ENCODE data around the gene LCN10. TPM values are rescaled to one million over a fixed set of nuclear protein-coding genes. Genes with fewer than 3 reads are reported as not detected.

LCN10 gene
- total RNA-seq, 1 donor from 2014 or later = not detected

DNA sequence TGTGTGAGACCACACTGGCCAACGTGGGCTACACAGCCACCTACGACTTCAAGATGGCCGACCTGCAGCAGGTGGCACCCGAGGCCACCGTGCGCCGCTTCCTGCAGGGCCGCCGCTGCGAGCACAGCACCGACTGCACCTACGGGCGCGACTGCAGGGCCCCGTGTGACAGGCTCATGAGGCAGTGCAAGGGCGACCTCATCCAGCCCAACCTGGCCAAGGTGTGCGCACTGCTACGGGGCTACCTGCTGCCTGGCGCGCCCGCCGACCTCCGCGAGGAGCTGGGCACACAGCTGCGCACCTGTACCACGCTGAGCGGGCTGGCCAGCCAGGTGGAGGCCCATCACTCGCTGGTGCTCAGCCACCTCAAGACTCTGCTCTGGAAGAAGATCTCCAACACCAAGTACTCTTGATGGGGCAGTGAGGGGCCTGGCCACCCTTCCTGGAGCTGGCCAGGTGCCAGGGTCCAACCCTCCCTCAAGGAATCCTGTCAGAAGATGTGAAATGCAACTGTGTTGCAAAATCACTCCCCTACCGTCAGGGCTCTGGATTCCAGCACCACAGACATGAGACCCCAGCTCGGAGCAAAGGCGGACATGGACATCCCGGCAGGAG, 19.3 kb downstream of the LCN10 start:
- H3K36me3 Mint-ChIP-seq (ENCODE audit: unreplicated experiment) = peaks cover 19% of the 10 kb centered on the region
- no peak overlapping the region for H3K27ac Mint-ChIP-seq (ENCODE audit: unreplicated experiment)
- peaks cover 40% of the 10 kb centered on the region for H3K4me1 Mint-ChIP-seq (ENCODE audit: unreplicated experiment)
- no peaks in the 10 kb centered on the region for H3K9me3 Mint-ChIP-seq (ENCODE audit: unreplicated experiment)
- H3K27me3 Mint-ChIP-seq (ENCODE audit: unreplicated experiment) = no peaks in the 10 kb centered on the region
- H3K4me3 Mint-ChIP-seq (ENCODE audit: unreplicated experiment) = no peak overlapping the region
- no peak for DNase-seq (ENCODE audit: extremely low spot score, unreplicated experiment)
- TF ChIP-seq, protein P1, sequence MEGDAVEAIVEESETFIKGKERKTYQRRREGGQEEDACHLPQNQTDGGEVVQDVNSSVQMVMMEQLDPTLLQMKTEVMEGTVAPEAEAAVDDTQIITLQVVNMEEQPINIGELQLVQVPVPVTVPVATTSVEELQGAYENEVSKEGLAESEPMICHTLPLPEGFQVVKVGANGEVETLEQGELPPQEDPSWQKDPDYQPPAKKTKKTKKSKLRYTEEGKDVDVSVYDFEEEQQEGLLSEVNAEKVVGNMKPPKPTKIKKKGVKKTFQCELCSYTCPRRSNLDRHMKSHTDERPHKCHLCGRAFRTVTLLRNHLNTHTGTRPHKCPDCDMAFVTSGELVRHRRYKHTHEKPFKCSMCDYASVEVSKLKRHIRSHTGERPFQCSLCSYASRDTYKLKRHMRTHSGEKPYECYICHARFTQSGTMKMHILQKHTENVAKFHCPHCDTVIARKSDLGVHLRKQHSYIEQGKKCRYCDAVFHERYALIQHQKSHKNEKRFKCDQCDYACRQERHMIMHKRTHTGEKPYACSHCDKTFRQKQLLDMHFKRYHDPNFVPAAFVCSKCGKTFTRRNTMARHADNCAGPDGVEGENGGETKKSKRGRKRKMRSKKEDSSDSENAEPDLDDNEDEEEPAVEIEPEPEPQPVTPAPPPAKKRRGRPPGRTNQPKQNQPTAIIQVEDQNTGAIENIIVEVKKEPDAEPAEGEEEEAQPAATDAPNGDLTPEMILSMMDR (IDR thresholded peaks at IDR 0.05) = no peak

DNA sequence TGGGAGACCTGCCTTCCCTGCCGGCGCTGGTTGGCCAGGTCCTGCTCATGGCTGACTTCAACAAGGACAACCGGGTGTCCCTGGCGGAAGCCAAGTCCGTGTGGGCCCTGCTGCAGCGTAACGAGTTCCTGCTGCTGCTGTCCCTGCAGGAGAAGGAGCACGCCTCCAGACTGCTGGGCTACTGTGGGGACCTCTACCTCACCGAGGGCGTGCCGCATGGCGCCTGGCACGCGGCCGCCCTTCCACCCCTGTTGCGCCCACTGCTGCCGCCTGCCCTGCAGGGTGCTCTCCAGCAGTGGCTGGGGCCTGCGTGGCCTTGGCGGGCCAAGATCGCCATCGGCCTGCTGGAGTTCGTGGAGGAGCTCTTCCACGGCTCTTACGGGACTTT, 19.8 kb downstream of the LCN10 start:
- Mint-ChIP-seq H3K27me3 (ENCODE audit: unreplicated experiment) (no peaks in the 10 kb centered on the region), H3K9me3 (ENCODE audit: unreplicated experiment) (no peaks in the 10 kb centered on the region), H3K4me1 (ENCODE audit: unreplicated experiment) (peaks cover 40% of the 10 kb centered on the region), H3K36me3 (ENCODE audit: unreplicated experiment) (peaks cover 19% of the 10 kb centered on the region), H3K27ac (ENCODE audit: unreplicated experiment) (no peak overlapping the region), H3K4me3 (ENCODE audit: unreplicated experiment) (no peak overlapping the region)
- TF ChIP-seq, protein P1 (IDR thresholded peaks at IDR 0.05) = no peak
- DNase-seq (ENCODE audit: extremely low spot score, unreplicated experiment) = no peak

DNA sequence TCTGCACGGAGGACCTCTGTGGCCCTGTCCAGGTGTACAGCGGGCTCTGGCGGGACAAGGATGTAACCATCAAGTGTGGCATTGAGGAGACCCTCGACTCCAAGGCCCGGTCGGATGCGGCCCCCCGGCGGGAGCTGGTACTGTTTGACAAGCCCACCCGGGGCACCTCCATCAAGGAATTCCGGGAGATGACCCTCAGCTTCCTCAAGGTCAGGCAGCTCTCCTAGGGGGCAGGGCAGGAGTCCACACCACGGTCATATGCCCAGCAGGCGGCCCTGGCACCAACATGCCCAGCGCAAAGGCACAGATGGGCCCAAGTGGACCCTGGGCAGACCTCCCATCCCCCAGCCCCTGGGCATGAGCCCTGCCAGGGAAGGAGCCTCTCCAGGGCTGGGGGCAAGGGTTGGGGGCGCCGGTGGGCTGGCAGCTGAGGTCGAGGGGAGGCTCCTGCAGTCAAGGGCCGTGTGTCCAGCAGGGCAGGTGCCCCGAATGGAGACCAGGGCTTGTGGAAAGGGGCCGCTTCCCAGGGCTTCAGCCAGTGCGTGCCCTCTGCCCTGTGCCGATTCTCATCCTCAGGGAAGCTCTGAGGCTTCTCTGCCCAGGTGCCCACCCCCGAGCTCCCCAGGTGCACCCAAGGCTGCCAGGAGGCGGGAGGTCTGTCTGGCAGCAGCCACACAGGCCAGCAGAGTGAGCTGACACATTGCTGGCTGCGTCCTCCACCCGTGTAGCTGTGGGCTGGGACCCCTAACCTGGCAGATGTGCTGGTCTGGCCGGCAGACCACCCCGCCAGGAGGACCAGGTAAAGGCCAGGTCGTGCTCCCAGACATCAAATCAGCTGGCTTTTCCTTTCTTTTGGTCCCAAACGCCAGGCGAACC, 20.4 kb downstream of the LCN10 start:
- no peak for DNase-seq (ENCODE audit: extremely low spot score, unreplicated experiment)
- Mint-ChIP-seq H3K4me1 (ENCODE audit: unreplicated experiment) (peaks cover 37% of the 10 kb centered on the region), H3K9me3 (ENCODE audit: unreplicated experiment) (no peaks in the 10 kb centered on the region), H3K27me3 (ENCODE audit: unreplicated experiment) (no peaks in the 10 kb centered on the region), H3K36me3 (ENCODE audit: unreplicated experiment) (peaks cover 19% of the 10 kb centered on the region), H3K4me3 (ENCODE audit: unreplicated experiment) (no peak overlapping the region), H3K27ac (ENCODE audit: unreplicated experiment) (no peak overlapping the region)
- TF ChIP-seq, protein P1 (IDR thresholded peaks at IDR 0.05) = no peak

DNA sequence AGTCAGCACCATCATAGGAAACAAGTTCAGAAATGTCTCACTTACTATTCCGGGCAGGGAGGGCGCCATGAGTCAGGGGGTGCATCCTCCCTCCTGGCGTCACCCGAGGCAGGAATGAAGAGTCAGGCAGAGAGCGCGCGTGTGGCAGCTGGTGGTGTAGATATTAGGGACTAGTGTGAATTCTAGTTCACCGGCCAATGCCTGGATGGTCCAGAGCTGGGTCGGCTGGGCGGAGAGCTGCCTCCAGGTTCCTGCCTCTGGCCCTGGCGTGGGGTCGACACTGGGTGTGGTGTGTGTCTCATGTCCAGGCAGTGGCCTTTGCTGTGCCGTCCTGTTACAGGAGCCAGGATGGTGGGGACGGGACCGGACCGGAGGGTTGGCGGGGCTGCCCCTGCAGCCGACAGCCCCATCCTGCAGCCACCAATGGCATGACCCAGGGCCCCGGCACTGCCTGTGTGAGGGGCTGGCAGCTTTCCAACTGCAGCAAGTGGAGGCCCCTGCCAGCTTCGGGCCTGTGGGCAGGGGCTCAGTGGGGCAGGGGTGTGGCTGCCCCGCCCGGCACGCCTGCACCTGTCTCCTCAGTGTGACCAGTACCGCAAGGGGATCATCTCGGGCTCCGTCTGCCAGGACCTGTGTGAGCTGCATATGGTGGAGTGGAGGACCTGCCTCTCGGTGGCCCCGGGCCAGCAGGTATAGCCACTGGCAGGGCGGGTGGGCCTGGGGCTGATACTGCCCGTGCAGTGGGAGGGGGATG, 21.2 kb downstream of the LCN10 start:
- H3K9me3 Mint-ChIP-seq (ENCODE audit: unreplicated experiment) = no peaks in the 10 kb centered on the region
- H3K4me1 Mint-ChIP-seq (ENCODE audit: unreplicated experiment) = peaks cover 29% of the 10 kb centered on the region
- H3K27me3 Mint-ChIP-seq (ENCODE audit: unreplicated experiment) = no peaks in the 10 kb centered on the region
- TF ChIP-seq, protein P1 (IDR thresholded peaks at IDR 0.05) = no peak
- no peak overlapping the region for H3K4me3 Mint-ChIP-seq (ENCODE audit: unreplicated experiment)
- no peak for DNase-seq (ENCODE audit: extremely low spot score, unreplicated experiment)
- H3K27ac Mint-ChIP-seq (ENCODE audit: unreplicated experiment) = peak overlapping the region; percentile 6
- H3K36me3 Mint-ChIP-seq (ENCODE audit: unreplicated experiment) = peaks cover 15% of the 10 kb centered on the region

All from osteocyte (in vitro differentiated cells).